ENCODE measurements around the gene PALLD. TPM values are rescaled to one million over a fixed set of nuclear protein-coding genes. Genes with fewer than 3 reads are reported as not detected.
A peak's percentile ranks its signal among the peaks of the same experiment; 100 is the strongest.

PALLD gene
- total RNA-seq, 1 experiment from 2014 or later: 166 TPM

- TF ChIP-seq CBX3 (IDR thresholded peaks at IDR 0.05; ENCODE audit: low read depth): no peak
- TF ChIP-seq CTCF (IDR thresholded peaks at IDR 0.05 in 2 of 3, conservative IDR thresholded peaks at IDR 0.05 in 1 of 3; ENCODE audit: borderline replicate concordance in 1 of 3, insufficient read depth in 1 of 3, low read depth in 2 of 3, low read length in 2 of 3): no peak
- TF ChIP-seq MAX (IDR thresholded peaks at IDR 0.05): peak; percentile 51; the same call in 1 of the 2 replicates
- intact Hi-C loops (cut with micrococcal nuclease): no loop called here
- ChIA-PET POLR2A (no interaction called here), RAD21 (ENCODE audit: low non-redundant PET in 1 of 2, low total read pairs in 2 of 2, uncharacterized antibody in 2 of 2, unreplicated experiment in 2 of 2) (no interaction called here), CTCF (no interaction called here)
- Histone ChIP-seq H4K20me1 (ENCODE audit: insufficient read depth) (no peaks in the 10 kb centered on the region), H3K4me2 (ENCODE audit: low read length) (peak overlapping the region; percentile 63), H3K27me3 (ENCODE audit: insufficient read depth, low read length) (no peaks in the 10 kb centered on the region), H3K9me2 (ENCODE audit: insufficient read depth) (no peaks in the 10 kb centered on the region), H2AFZ (ENCODE audit: low read depth, low read length, poor library complexity, severe bottlenecking) (no peak overlapping the region), H3K36me3 (ENCODE audit: control insufficient read depth in 1 of 2, insufficient read depth in 2 of 2, low read length in 2 of 2) (no peaks in the 10 kb centered on the region), H3K4me3 (replicated peaks in 1 of 2; ENCODE audit: low read depth in 1 of 2, low read length in 2 of 2) (no peak overlapping the region), H3K9ac (ENCODE audit: low read length) (peak overlapping the region; percentile 49), H3K79me2 (ENCODE audit: insufficient read depth, low read length) (no peaks in the 10 kb centered on the region), H3K4me1 (ENCODE audit: control insufficient read depth in 1 of 2, insufficient read depth in 2 of 2, low read length in 2 of 2) (peaks cover 72 to 88% of the 10 kb centered on the region in 2 experiments), H3K9me3 (ENCODE audit: control insufficient read depth in 1 of 2, insufficient read depth in 1 of 2, low read depth in 1 of 2, low read length in 2 of 2) (no peaks in the 10 kb centered on the region), H3K27ac (ENCODE audit: low read depth, low read length) (peak overlapping the region; percentile 86)
- no TSS peak for BruUV-seq (replicated peaks)
- ATAC-seq (0 out of 2 replicates have a peak, but pooled peaks have one; percentile 2), DNase-seq (ENCODE audit: low read depth, low spot score) (no peak)
Observed at GRCh38 chr4:168558599-168558998, 61.7 kb downstream of the PALLD start.

- TF ChIP-seq POLR2A (IDR thresholded peaks at IDR 0.05; ENCODE audit: borderline replicate concordance, extremely low read depth, insufficient read depth, insufficient read length) (no peak), EZH2phosphoT487 (IDR thresholded peaks at IDR 0.05; ENCODE audit: borderline replicate concordance) (no peak), JUND (IDR thresholded peaks at IDR 0.05) (peak; percentile 46), MAX (IDR thresholded peaks at IDR 0.05) (peak; percentile 11; the same call in 1 of the 2 replicates), SP1 (IDR thresholded peaks at IDR 0.05; ENCODE audit: low read depth) (peak; percentile 62), SIN3A (IDR thresholded peaks at IDR 0.05; ENCODE audit: low read depth) (peak; percentile 42; the same call in 1 of the 2 replicates), CBX3 (IDR thresholded peaks at IDR 0.05; ENCODE audit: low read depth) (peak; percentile 66; the same call in 1 of the 2 replicates)
- ChIA-PET CTCF (interaction anchor here (0.7 to 1.8 kb wide), 6 partner anchors 8 to 361 kb away, joined by 3 to 4 read pairs (median 4); no protein-coding TSS in a partner anchor), RAD21 (ENCODE audit: low non-redundant PET in 1 of 2, low total read pairs in 2 of 2, uncharacterized antibody in 2 of 2, unreplicated experiment in 2 of 2) (no interaction called here), POLR2A (interaction anchor here (0.7 to 3.0 kb wide), 9 partner anchors 8 to 271 kb away, joined by 3 to 14 read pairs (median 4); no protein-coding TSS in a partner anchor)
- Histone ChIP-seq H3K36me3 (ENCODE audit: control insufficient read depth in 1 of 2, insufficient read depth in 2 of 2, low read length in 2 of 2) (no peaks in the 10 kb centered on the region), H3K9ac (ENCODE audit: low read length) (peak overlapping the region; percentile 49), H3K9me2 (ENCODE audit: insufficient read depth) (no peaks in the 10 kb centered on the region), H3K9me3 (ENCODE audit: control insufficient read depth in 1 of 2, insufficient read depth in 1 of 2, low read depth in 1 of 2, low read length in 2 of 2) (no peaks in the 10 kb centered on the region), H3K4me2 (ENCODE audit: low read length) (peak overlapping the region; percentile 63), H3K4me3 (replicated peaks in 1 of 2; ENCODE audit: low read depth in 1 of 2, low read length in 2 of 2) (0 out of 4 replicates have a peak overlapping the region, but pooled peaks of 1 of the 2 experiments have one; percentile 8), H2AFZ (ENCODE audit: low read depth, low read length, poor library complexity, severe bottlenecking) (peak overlapping the region; percentile 27), H4K20me1 (ENCODE audit: insufficient read depth) (no peaks in the 10 kb centered on the region), H3K27ac (ENCODE audit: low read depth, low read length) (peak overlapping the region; percentile 86), H3K79me2 (ENCODE audit: insufficient read depth, low read length) (no peaks in the 10 kb centered on the region), H3K4me1 (ENCODE audit: control insufficient read depth in 1 of 2, insufficient read depth in 2 of 2, low read length in 2 of 2) (peaks cover 80 to 92% of the 10 kb centered on the region in 2 experiments), H3K27me3 (ENCODE audit: insufficient read depth, low read length) (no peaks in the 10 kb centered on the region)
- BruUV-seq (replicated peaks): TSS peak; percentile 41
- intact Hi-C loops (cut with micrococcal nuclease): no loop called here
- DNase-seq (ENCODE audit: low read depth, low spot score) (no peak), ATAC-seq (peak; percentile 31; the same call in 1 of the 2 replicates)
Observed at GRCh38 chr4:168560184-168561180, 63.6 kb downstream of the PALLD start.
